ENCODE data around the gene NCBP2.
A peak's percentile ranks its signal among the peaks of the same experiment; 100 is the strongest.

The NCBP2 gene

DNA sequence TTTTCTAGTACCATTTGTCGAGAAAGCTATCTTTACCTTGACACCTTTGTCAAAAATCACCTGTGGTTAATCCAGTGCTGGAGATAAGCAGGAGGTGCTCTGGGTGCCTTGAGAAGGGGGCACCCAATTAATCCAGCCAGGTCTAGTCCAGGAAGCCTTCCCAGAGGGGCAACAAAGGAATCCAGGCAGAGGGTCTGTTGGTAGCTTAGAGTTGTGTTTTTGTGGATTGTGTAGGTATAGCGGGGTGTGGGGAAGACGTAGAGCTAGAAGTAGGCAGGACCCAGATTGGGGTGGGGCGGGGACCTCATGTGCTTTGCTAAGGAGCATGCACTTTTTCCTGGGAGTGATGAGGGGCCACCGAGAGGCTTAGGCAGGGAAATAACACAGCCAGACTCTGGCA is 32.3 kb upstream of the NCBP2 start:
- Mint-ChIP-seq H3K27me3 (peaks cover 54% of the 10 kb centered on the region), H3K36me3 (no peaks in the 10 kb centered on the region), H3K9me3 (no peaks in the 10 kb centered on the region), H3K27ac (no peak overlapping the region), H3K4me1 (peaks cover 16% of the 10 kb centered on the region), H3K4me3 (no peak overlapping the region)
- DNase-seq, result no peak
- CTCF ChIA-PET, result no interaction called here

DNA sequence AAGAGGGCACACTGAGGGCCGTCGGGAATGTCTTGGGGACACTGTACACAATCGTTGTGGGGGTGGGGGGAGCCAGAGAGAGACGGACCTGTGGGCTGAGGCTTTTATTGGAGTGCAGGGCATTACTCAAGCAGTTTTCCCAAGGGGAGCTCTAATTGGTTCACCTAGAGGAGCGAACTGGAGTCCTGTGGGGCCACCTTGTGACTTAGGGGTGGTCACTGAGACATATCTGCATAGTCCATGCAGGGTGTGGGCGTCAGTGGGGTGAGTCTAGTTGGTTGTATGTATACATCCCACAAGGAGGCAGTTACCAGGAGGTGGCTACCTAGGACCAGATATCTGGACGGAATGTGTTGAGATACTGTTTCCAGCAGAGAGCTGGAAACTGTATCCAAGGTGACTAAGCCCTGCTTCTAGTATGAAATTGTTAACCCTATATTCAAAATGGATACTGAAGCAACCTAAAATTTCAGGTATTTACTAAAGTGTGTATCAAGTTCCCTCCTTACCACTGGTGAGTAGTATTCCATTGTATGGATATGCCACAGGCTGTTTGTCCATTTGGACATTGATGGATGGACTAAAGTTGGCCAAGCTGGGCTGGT is 28.9 kb upstream of the NCBP2 start:
- Mint-ChIP-seq H3K4me3 (peak overlapping the region; percentile 77), H3K36me3 (peaks cover 8% of the 10 kb centered on the region), H3K27ac (no peak overlapping the region), H3K9me3 (no peaks in the 10 kb centered on the region), H3K4me1 (peaks cover 22% of the 10 kb centered on the region), H3K27me3 (peaks cover 51% of the 10 kb centered on the region)
- DNase-seq, result no peak
- CTCF ChIA-PET, result interaction anchor here (0.6 to 2.1 kb wide), 6 partner anchors 9 to 754 kb away, joined by 3 to 15 read pairs (median 4); partner anchors contain the start of gene NCBP2

DNA sequence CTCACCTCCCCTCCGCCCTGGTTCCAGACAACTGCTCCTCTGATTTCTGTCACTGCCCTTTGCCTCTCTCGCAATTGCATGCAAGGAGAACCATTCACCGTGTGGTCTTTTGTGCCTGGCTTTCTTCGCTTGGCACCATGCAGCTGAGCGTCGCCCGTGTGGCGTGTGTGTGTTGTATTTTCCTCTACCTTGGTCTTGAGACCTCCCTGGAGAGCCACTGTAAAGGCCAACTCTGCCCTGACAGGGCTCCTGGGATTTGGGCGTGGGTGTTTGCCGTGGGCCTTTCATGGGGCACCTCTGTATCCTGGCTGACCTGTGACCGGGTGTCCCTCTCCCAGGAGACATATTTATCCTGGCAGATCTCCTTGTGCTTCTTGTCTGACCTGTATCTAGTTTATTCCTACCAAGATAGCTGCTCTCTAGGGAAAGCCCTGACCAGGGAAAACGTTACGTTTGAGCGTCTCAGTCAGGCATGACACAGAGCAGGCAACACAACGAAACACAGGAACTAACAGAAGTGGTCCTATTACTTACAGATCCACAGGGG is 28.3 kb upstream of the NCBP2 start:
- no peak for DNase-seq
- peaks cover 52% of the 10 kb centered on the region for H3K27me3 Mint-ChIP-seq
- peaks cover 22% of the 10 kb centered on the region for H3K4me1 Mint-ChIP-seq
- CTCF ChIA-PET, result interaction anchor here (1.3 to 2.1 kb wide), 6 partner anchors 10 to 363 kb away, joined by 3 to 15 read pairs (median 5); partner anchors contain the start of gene NCBP2
- peak overlapping the region; percentile 77 for H3K4me3 Mint-ChIP-seq
- H3K9me3 Mint-ChIP-seq, result no peaks in the 10 kb centered on the region
- peaks cover 9% of the 10 kb centered on the region for H3K36me3 Mint-ChIP-seq
- peak overlapping the region; percentile 67 for H3K27ac Mint-ChIP-seq

DNA sequence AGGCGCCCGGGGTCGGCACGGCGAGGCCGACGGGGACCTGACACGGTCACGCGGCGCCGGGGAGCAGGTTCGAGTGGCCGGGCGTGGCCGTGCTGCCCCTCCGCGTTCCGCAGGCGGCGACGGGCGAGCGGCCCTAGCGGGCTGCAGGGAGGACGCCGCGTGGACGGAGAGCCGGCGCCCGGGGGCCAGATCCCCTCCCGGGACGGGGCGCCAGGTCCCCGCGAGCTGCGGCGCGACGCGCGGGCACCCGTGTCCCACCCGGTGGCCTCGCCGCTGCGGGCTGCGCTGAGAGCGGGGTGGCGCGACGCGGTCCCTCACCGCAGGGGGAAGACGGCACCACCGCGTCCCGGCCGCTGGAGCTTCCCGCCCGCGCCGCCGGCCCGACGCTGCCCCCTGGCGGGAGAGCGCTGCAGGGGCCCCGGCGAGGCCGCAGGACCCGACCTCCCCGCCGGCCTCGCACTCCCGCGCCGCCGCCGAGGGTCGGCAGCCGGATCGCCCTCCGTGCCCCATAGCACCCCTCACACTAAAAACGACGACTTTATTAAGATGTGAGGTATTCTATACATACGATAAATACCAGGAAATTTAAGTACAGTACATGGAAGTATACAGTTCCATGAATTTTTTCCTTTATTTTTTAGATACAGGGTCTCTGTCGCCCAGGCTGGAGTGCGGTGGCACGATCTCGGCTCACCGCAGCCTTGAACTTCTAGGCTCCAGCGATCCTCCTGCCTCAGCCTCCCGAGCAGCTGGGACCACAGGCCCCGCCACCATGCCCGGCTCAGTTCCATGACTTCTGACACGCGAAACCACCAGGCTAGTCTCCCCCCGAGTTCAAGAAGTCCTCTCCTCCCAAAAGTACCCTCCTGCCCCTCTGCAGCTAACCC is 27.6 kb upstream of the NCBP2 start:
- CTCF ChIA-PET, result interaction anchor here (1.0 to 2.1 kb wide), 6 partner anchors 19 to 393 kb away, joined by 3 to 15 read pairs (median 5); partner anchors contain the start of gene NCBP2
- peaks cover 9% of the 10 kb centered on the region for H3K36me3 Mint-ChIP-seq
- H3K9me3 Mint-ChIP-seq, result no peaks in the 10 kb centered on the region
- peak overlapping the region; percentile 67 for H3K27ac Mint-ChIP-seq
- H3K27me3 Mint-ChIP-seq, result peaks cover 46% of the 10 kb centered on the region
- peak overlapping the region; percentile 77 for H3K4me3 Mint-ChIP-seq
- peaks cover 22% of the 10 kb centered on the region for H3K4me1 Mint-ChIP-seq
- peak; percentile 73 for DNase-seq

DNA sequence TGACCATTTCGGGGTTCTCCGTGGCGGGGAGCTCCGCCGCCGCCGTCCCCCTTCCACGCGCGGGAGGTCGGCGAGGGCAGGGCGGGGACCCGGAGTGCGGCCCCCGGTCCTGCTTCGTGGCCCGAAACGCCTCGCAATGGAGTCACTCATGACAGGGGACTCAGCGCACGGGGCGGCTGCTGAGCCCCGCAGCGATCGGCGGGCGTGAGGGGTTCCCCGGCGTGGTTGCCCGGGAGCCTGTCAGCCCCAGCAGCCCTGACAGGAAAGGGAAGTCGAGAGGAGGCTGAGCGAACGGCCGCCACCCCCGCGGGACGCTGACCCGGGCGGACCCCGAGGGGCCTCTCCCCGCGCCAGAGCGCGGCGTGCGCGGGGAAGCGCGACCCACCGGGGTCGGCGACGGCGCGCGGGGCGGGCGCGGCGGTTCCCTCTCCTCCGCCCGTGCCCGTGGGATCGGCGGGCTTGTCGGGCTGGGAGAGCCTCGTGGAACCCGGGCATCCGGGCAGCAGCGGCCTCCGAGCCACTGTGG is 26.9 kb upstream of the NCBP2 start:
- Mint-ChIP-seq H3K27ac (peak overlapping the region; percentile 83), H3K27me3 (peaks cover 45% of the 10 kb centered on the region), H3K9me3 (no peaks in the 10 kb centered on the region), H3K36me3 (peaks cover 9% of the 10 kb centered on the region), H3K4me3 (peak overlapping the region; percentile 79), H3K4me1 (peaks cover 22% of the 10 kb centered on the region)
- CTCF ChIA-PET, result interaction anchor here (1.0 to 2.1 kb wide), 5 partner anchors 18 to 393 kb away, joined by 3 to 15 read pairs (median 5); no protein-coding TSS in a partner anchor
- peak; percentile 68 for DNase-seq

DNA sequence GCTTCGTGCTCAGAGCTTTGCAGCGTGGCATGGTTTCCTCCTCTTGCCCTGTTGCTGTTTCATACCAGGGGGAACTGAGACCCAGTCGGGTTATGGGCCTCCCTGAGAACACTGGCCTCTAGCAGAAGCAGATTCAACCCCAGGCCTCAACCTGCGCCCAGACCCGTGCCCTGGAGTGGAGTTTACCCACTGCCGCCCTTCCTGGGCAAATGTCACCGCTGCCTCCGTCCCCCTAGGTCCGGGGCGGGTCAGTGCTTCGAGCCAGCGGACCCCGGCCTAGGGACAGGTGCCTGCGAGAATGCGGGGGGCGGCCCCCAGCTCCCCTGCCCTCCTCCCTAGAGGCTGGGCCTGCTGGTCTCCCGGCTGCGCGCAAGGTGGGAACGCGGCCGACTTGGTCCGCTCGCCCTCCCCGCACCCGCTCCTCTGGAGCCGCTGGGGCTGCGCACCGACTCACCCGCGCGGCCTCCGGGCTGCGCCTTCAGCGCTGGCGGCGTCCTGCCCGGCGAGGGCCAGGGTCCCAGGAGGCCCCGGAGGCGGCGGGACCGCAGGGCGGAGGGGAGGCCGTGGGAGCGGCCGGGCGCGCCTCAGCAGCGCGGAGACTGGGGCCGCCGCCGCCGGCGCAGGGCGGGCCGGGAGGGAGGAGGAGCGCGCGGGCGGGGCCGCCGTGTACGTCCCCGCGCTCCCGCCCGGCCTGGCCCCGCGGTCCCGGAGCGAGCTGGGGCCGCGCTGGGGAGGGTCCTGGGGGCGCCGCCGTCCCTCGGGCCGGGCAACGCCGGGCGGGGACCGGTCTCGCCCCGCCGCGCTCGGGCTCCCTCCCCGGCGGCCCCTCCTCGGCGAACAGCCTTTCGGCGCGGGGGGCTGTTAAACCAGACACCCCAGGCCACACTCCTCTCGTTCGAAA is 26.2 kb upstream of the NCBP2 start, which contains the start of gene PIGZ:
Gene PIGZ (minus strand): TSS at position 601 of the 901 bp plus-strand sequence. CDS start 16,802 bp downstream, outside the sequence.
- CTCF ChIA-PET, result no interaction called here
- Mint-ChIP-seq H3K36me3 (peaks cover 9% of the 10 kb centered on the region), H3K9me3 (no peaks in the 10 kb centered on the region), H3K4me3 (peak within 1 kb of the TSS; percentile 79), H3K4me1 (peaks cover 22% of the 10 kb centered on the region), H3K27me3 (peaks cover 45% of the 10 kb centered on the region), H3K27ac (peak within 1 kb of the TSS; percentile 83)
- DNase-seq, result peak; percentile 55

DNA sequence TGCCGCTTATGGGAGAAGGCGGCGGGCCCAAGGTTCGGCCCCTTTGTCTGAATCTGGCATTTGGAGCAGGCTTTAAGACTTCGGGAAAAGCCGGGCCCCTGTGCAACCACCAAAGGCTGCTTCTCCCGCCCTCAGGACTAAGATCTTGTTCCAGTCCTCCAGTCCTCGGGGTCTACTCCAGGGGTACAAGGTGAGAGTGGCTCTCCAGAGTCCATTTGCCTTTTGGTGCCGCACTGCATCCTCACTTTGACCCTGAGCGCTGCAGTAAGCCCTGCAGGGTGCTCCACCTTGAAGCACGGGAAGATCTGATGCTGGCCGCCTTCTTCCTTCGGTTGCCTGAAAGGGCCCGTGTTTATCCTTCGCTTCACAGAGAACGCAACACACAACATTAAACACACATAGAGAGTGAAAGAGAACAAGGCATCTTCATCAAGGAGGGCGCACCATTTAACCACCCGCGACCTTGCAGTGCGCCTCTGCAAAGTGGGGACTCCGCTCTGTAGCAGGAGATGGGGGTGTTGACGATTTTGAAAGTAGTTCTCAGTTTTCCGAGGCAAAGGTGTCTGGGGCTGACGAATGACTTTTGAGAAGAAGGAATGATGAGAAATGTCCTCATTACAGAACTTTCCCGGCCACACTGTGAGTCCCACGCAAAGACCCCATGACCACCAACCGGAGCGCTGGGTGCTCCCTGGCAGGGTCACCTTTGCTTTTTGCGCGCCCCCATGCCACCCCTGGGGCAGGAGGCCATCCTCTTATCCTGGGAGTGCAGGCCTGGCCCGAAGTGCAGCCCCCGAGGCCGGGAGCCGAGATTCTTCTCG is 25.3 kb upstream of the NCBP2 start:
- Mint-ChIP-seq H3K9me3 (no peaks in the 10 kb centered on the region), H3K27me3 (peaks cover 45% of the 10 kb centered on the region)

DNA sequence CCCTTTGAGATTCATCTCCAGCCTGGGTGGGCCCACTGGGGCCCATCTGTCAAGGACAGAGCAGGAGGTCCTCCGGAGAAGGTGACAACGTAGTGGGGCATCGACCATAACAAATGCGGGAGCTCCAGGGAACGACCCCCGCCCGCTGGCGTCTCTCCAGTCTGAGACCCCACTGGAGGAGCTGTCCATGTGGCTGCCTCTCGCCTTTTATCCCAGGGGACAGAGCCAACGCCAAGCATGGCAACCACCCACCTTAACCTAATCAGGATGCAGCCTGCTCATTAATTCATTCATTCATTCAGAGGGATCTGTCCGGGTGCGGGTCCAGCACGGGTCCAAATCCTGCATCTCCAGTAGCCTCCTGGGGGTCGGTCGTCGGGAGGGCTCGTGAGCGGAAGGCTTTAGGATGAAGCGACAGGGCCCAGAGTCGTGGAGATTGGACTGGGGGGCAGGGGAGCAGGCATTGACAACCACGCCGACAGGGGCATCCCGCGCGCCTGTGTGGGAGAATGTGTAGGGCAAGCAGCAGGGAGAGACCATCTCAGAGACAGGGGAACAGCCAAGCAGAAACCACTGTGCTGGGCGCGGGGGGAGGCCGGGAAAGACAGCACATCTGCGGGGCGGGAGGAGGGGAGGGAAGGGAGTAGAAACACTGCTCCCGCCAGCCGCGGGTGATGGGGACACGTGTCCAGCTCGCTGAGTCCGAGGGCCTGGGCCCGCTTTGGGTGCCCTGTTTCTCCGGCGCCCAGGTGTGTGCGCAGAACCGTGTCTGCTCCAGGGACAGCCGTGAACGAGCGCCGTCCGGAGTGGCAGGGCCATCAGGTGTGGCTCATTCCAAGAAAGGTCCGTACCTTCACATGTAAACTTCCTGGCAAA is 24.4 kb upstream of the NCBP2 start:
- no peak for DNase-seq
- Mint-ChIP-seq H3K9me3 (no peaks in the 10 kb centered on the region), H3K4me1 (peaks cover 22% of the 10 kb centered on the region), H3K36me3 (peaks cover 9% of the 10 kb centered on the region), H3K27me3 (peaks cover 42% of the 10 kb centered on the region), H3K27ac (no peak overlapping the region), H3K4me3 (peak overlapping the region; percentile 10)
- CTCF ChIA-PET, result interaction anchor here (0.6 kb wide), 1 partner anchor 141 kb away, joined by 5 read pairs; no protein-coding TSS in a partner anchor

More for the DNA sequence above, 25.3 kb upstream of the NCBP2 start:
- H3K4me1 Mint-ChIP-seq, result peaks cover 22% of the 10 kb centered on the region
- no peak overlapping the region for H3K27ac Mint-ChIP-seq
- H3K4me3 Mint-ChIP-seq, result peak overlapping the region; percentile 74
- CTCF ChIA-PET, result no interaction called here
- no peak for DNase-seq
- peaks cover 9% of the 10 kb centered on the region for H3K36me3 Mint-ChIP-seq

DNA sequence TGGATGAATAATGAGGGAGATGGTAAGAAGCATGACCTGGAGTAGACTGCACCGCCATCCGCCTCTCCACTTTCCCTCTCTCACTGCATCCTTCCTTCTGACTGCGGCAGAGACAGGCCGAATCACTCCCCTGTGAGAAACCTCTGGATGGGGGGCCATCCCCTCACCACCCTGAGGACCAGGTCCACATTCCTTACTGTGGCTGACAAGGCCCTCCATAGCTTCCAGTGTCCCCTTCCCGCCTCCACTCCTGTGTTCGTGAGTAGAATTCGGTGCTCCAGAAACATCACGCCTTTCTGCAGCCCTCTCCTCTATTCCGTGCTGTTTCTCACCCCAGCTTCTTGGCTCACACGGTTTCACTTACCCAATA is 23.5 kb upstream of the NCBP2 start:
- peaks cover 35% of the 10 kb centered on the region for H3K27me3 Mint-ChIP-seq
- H3K36me3 Mint-ChIP-seq, result peaks cover 9% of the 10 kb centered on the region
- no peak overlapping the region for H3K4me3 Mint-ChIP-seq
- no peak for DNase-seq
- peaks cover 22% of the 10 kb centered on the region for H3K4me1 Mint-ChIP-seq
- H3K27ac Mint-ChIP-seq, result no peak overlapping the region
- CTCF ChIA-PET, result no interaction called here
- no peaks in the 10 kb centered on the region for H3K9me3 Mint-ChIP-seq

DNA sequence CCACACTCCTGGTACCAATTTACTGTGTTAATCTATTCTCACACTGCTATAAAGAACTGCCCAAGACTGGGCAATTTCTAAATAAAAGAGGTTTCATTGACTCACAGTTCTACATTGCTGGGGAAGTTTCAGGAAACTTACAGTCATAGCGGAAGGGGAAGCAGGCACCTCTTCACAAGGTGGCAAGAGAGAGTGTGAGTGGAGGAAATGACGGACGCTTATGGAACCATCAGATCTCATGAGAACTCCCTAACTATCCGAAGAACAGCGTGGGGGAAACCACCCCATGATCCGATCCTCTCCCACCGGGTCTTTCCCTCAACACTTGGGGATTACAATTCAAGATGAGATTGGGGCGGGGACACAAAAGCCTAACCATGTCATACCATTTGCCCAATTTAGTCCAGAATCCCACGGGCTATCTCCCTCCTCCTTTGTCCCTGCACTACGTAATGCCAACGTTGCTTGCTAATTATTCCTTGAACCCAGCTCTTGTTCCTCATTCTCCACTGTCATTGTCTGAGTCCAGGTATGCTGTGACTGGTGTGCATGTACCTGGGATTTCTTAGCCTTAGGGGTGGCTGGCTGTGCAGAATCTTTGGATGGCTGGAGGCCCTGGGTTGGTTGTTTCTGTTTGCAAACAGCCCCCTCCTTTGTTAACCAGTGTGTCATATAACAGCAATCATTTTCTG is 22.9 kb upstream of the NCBP2 start:
- Mint-ChIP-seq H3K27me3 (peaks cover 35% of the 10 kb centered on the region), H3K27ac (no peak overlapping the region), H3K4me1 (peaks cover 17% of the 10 kb centered on the region), H3K4me3 (no peak overlapping the region), H3K9me3 (no peaks in the 10 kb centered on the region), H3K36me3 (peaks cover 9% of the 10 kb centered on the region)
- CTCF ChIA-PET, result no interaction called here
- DNase-seq, result no peak

DNA sequence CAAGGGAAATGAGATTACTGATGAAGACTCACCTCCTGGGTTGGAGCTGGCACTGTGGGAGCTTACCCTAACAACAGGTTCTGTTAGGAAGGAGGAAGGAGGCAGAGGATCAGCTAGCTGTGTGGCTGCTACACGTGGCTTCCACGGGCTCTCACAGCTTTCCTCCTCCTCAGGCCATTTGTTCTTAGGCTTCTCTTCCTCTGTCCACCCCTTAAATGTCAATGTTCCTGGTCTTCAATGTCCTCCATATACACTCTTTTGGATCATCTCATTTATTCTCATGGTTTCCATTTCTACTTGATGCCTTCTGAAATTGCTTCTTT is 21.3 kb upstream of the NCBP2 start:
- H3K27ac Mint-ChIP-seq, result no peak overlapping the region
- H3K36me3 Mint-ChIP-seq, result peaks cover 9% of the 10 kb centered on the region
- peaks cover 33% of the 10 kb centered on the region for H3K27me3 Mint-ChIP-seq
- H3K4me1 Mint-ChIP-seq, result peaks cover 13% of the 10 kb centered on the region
- H3K4me3 Mint-ChIP-seq, result no peak overlapping the region
- no peak for DNase-seq
- CTCF ChIA-PET, result interaction anchor here (1.0 kb wide), 1 partner anchor 22 kb away, joined by 4 read pairs; the partner anchor contains the start of gene NCBP2
- no peaks in the 10 kb centered on the region for H3K9me3 Mint-ChIP-seq

Data from activated naive CD4-positive, alpha-beta T cell treated with anti-CD3 and anti-CD28 coated beads, Interleukin-2, amount 10 ng/mL, durations not matched to agents 7 days and 5 days (primary cell).